HG03565 (cell line): ENCODE results near the gene FAM118A.
"Not testable (repeated sequence)": the region's sequence is repeated elsewhere in the genome, so short reads cannot be mapped to it uniquely, and the experiment has no call there.

ENCODE experiments used
- ATAC-seq: cut with Tn5 transposase; IDR thresholded peaks from one replicate; pipeline ENCODE4 v1.9.1; 2021; ENCODE audit warnings: mild to moderate bottlenecking, moderate library complexity; ENCODE audit not compliant: unreplicated experiment

FAM118A gene

DNA sequence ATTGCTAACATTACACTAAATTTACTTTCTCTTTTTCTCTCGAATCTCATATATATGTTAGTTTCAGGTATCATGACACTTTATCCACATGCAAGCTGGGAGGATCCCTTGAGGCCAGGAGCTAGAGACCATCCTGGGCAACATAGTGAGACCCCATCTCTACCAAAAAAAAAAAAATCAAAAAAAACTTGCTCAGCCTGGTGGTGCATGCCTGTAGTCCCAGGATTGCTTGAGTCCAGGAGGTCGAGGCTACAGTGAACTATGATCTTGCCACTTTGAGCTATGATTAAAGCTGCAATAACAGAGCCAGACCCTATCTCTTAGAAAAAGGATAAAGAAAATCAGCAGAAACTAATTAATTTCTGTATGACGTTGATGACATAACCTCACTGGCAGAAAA lies 28.7 kb upstream of the FAM118A start:
- no peak for ATAC-seq

DNA sequence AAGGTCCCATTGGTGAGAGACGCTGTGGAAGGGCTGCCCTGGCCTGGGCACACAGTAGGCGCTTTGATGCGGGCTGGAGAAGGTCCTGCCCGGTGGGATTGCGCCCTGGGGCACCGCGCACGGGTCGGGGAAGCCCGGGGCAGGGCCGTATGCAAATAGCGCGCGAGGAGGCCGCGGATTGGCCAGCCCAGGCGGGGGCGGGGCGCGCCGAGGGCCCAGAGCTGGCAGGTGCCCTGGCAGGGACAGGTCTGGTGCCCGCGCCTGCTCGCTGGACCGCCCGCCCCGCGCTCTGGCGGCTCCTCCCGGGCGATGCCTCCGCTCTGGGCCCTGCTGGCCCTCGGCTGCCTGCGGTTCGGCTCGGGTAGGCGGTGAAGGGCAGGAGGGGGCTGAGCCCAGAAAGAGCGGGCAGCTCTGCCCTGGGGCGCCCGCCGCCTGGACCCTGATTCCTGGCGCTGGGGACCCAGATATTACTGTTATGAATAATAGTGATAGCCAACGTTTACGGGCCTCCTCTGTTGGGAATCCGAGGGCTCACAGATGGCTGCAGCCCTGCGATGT lies 24.9 kb upstream of the FAM118A start, which contains the start of gene UPK3A:
Gene UPK3A, plus strand, starts transcription at position 245 of the 558 bp plus-strand sequence. Its CDS starts 65 bp downstream, at position 310.
- no peak for ATAC-seq

DNA sequence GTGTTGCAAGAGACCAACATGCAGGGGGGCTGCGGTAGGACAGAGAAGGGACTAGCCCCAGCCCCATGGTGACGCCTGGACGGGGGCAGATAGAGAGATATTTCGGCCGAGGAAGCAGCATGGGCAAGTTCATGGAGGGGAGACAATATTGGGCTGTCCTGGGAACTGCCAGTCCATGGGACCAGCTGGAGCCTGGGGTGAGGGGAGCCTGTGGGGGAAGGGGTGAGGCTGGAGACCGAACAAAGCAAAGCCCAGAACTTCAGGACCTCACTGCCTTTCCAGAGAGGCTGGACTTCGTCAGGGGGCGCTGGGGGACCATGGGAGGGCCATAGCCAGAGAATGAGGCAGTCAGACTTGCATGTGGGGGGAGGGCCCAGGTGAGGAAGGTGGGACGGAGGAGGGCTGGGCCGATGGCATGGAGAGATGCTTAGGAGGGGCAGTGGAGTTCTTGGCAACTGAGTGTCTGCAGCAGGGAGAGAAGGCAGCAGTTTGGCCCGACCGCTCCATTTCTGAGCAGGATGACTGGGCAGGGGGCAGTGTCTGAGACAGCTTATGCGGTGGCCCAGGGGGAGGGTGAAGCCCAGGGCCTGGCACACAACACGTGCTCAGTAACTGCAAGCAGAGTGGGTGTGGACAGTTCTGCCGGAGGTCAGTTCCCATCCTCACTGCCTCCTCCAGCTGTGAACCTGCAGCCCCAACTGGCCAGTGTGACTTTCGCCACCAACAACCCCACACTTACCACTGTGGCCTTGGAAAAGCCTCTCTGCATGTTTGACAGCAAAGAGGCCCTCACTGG lies 24.3 kb upstream of the FAM118A start:
- no peak for ATAC-seq

DNA sequence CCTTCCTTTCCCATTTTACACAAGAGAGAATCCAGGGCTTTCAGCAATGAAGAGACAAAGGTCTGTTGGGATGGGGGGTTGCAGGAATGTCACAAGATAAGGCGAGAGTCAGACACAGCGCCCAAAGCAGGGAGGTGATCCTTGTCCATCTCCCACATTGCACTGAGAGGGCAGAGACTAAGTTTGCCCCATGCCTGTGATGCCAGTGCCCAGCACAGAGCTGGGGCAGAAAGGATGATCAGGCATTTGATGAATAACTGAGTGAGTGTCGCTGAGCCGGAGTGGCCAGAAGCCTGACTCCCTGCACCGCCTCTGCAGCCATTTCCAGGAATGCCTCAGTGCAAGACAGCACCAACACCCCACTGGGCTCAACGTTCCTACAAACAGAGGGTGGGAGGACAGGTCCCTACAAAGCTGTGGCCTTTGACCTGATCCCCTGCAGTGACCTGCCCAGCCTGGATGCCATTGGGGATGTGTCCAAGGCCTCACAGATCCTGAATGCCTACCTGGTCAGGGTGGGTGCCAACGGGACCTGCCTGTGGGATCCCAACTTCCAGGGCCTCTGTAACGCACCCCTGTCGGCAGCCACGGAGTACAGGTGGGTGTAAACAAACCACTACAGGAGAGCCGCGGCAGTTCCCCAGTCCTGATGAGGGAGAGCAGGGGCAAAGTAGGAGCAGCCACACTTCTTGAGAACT lies 22.7 kb upstream of the FAM118A start:
- no peak for ATAC-seq

DNA sequence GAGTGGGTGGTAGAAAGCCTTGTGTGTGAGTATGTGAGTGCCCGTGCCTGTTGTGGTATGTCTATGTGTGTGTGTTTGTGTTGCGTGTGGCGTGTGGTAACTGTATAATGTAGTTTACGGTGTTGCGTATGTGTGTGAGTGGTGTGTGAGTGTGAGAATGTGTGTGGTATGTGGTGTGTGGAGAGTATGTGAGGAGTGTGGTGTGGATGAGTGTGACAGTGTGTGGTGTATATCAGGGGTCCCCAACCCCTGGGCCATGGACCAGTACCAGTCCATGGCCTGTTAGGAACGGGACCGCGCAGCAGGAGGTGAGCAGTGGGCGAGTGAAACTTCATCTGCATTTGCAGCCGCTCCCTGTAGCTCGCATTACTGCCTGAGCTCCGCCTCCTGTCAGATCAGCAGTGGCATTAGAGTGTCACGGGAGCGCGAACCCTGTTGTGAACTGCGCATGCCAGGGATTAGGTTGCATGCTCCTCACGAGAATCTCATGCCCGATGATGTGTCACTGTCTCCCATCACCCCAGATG lies 19.3 kb upstream of the FAM118A start:
- no peak for ATAC-seq

DNA sequence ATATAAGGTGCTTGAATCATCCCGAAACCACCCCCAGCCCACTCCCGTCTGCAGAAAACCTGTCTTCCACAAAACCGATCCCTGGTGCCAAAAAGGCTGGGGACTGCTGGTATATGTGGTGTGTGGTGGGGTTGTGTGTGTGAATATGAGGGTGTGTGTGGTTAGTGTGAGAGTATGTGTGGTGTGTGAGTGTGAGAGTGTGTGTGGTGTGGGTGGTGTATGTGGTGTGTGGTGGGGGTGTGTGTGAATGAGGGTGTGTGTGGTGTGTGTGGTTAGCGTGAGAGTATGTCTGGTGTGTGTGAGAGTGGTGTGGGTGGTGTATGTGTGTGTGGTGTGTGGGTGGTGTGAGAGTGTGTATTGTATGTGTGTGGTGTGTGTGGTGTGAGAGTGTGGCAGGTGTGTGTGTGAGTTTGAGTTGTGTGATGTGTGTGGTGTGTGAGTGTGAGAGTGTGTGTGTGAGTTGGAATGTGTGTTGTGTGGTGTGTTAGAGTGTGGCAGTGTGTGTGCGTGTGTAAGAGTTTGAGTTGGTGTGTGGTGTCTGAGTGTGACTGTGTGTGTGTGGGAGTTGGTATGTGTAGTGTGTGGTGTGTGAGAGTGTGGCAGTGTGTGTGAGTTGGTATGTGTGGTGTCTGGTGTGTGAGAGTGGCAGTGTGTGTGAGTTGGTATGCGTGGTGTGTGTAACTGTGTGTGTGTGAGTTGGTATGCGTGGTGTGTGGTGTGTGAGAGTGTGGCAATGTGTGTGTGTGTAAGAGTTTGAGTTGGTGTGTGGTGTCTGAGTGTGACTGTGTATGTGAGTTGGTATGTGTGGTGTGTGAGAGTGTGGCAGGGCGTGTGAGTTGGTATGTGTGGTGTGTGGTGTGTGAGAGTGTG lies 18.4 kb upstream of the FAM118A start:
- no peak for ATAC-seq

DNA sequence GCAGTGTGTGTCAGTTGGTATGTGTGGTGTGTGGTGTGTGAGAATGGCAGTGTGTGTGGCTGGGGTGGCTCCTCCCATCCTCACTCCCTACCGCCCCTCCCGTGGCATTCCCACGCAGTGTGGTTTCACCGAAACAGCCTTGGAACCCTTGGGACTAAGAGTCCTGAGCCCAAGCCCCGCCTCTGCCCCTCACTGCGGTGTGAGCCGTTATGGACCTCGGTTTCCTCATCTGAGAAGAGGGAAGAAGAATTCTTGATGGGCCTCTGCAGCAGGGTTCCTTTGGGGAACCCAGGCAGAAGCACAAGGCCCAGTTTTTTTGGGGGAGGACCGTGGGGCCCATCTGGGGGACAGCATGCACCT lies 17.8 kb upstream of the FAM118A start:
- ATAC-seq = no peak

DNA sequence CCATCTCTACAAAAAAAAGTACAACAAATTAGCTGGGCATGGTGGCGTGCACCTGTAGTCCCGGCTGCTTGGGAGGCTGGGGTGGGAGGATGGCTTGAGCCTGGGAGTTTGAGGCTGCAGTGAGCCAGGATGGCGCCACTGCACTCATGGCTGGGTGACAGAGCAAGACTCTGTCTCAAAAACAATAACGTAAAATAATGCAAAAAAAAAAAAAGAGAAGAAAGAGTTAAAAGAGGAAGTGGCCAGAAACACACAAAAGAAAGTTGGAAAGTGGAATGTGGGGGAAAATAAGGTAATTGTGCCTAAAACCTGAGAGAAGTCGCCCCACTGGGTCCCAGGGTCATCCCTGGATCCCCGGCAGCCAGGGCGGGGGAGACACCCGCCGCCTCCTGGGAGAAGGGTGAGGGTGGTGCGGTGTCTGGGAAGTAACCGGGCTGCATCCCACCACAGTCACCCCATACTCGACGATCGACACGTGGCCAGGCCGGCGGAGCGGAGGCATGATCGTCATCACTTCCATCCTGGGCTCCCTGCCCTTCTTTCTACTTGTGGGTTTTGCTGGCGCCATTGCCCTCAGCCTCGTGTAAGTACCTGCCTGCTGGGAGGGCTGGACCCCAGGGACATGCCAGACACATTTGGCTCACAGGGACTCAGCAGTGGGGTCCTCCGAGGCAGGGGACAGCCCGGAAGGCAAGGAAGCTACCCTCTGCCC lies 16.8 kb upstream of the FAM118A start:
- no peak for ATAC-seq

DNA sequence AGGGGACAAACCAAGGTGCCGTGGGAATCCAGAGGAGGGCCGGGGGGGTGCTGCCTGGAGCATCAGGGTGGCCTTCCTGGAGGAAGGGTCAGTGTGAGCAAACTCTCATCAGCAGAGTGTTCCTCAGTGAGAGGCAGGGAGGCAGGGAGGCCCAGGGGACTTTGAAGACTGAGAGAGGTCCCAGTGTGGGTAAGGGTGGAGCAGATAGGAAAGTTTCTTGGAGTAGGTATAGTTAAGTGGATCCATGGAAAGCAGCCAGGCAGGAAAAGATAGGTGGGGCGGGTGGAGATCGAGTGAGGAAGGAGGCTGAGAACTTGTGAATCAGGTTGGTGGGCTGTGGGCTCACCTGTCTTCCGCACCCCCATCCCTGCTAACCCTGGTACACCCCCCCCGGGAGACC lies 15.7 kb upstream of the FAM118A start:
- ATAC-seq = no peak

DNA sequence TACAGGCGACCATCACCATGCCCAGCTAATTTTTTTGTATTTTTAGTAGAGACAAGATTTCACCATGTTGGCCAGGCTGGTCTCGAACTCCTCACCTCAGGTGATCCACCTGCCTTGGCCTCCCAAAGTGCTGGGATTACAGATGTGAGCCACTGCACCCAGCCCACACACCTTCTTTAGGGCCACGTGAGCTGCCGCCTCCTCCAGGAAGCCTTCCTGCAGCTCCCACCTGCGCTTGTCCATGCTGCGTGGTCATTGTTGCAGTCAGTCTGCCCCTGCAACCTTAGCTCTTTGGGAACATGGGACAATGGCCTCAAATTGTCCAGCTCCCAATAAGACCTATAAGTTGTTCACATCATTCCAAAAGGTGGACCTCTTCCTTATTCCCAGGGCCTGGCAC lies 14.7 kb upstream of the FAM118A start:
- ATAC-seq = not testable (repeated sequence)

DNA sequence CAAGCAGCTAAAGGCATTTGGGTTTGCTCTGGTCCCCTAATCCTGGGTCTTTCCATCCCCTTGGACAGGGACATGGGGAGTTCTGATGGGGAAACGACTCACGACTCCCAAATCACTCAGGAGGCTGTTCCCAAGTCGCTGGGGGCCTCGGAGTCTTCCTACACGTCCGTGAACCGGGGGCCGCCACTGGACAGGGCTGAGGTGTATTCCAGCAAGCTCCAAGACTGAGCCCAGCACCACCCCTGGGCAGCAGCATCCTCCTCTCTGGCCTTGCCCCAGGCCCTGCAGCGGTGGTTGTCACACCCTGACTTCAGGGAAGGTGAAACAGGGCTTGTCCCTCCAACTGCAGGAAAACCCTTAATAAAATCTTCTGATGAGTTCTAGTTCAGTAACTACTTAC lies 14.2 kb upstream of the FAM118A start:
- no peak for ATAC-seq

DNA sequence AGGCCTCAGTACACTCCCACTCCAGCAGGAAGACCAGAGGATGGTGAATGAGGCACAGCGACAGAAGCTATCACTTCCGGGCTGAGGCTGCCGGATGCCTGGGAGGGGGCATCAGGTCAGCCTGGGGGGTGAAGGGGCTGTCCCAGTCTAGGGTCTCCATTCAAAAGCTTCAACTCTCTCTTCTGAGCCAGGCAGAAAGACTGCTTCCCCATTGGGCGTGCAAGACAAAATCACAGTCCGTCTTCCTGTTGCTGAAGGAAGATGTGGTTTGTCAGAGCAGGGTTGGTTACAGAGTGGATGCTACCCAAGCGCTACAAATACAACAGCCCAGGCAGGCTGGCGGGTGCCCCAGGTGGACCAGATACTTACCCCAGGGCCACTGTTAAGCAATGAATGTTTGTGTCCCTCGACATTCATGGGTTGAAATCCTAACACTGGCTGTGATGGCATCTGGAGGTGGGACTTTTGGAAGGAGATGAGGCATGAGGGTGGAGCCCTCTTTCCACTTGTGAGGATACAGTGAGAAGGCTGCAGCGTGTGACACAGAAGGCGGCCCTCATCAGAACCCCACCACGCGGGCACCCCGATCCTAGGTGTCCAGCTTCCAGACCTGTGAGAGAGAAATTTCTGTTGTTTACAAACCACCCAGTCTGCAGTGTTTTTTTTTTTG lies 13.0 kb upstream of the FAM118A start:
- no peak for ATAC-seq

DNA sequence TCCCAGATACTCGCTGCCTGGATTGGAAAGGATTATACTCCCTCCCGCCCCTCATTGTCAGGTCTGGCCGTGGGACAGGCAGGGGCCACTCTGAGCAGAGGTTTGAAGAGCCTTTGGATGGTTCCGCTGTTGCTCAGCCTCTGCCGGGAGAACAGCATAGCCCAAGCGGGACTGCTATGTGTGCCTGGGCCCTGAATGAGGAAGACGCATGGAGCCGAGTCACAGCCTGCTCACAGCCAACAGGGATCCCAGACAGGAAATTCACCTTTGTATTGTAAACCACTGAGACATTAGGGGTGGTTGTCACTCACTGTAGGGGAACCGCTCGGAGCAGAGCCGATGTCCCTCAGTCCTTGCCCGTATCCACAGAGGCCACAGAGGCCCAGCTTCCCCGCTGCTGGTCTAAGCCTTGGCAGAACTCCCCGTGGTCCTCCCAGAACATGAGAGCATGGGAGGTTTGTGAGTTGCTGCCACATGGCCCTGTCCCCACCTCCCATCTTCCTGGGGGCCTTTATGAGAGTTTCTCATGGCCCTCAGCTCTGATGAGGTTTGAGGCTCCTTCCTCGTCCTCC lies 10.7 kb upstream of the FAM118A start:
- ATAC-seq = no peak

DNA sequence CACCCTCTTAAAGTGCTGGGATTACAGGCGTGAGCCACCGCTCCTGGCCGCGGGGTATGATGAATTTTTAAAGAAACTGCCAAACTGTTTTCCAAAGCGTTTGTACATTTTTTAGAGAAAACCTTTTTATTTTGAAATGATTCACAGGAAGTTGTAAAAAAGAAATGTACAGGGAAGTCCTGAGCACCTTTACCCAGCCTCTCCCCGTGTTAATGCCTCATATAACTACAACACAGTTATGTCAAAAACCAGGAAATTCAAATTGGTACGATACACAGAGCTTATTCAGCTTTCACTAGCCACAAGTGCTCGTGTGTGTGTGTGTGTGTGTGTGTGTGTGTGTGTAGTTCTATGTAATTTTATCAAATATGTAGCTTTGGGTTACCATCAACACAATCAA lies 7.0 kb upstream of the FAM118A start:
- ATAC-seq = no peak

DNA sequence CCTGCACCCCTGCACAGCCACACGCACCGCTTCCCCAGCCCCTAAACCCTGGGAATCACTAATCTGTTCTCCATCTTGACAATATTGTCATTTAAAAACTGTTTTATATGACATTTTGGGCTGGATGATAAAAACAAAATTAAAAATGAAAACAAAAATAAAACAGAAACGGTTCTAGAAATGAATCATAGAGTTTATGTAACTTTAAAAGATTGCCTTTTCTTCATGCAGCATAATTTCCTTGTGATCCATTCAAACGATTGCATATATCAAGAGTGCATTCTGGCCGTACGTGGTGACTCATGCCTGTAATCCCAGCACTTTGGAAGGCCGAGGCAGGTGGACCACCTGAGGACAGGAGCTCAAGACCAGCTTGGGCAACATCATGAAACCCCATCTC lies 6.6 kb upstream of the FAM118A start:
- no peak for ATAC-seq

DNA sequence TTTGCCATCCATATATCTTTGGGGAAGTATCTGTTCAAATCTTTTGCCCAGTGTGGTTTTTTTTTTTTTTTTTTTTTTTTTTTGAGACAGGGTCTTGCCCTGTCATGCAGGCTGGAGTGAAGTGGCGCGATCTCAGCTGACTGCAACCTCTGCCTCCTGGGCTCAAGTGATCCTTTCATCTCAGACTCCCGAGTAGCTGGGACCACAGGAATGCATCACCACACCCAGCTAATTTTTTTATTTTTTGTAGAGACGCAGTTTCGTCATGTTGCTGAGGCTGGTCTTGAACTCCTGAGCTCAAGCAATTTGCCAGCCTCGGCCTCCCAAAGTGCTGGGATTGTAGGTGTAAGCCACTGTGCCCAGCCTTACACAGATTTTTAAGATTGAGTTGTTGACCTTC lies 4.8 kb upstream of the FAM118A start:
- ATAC-seq = no peak

DNA sequence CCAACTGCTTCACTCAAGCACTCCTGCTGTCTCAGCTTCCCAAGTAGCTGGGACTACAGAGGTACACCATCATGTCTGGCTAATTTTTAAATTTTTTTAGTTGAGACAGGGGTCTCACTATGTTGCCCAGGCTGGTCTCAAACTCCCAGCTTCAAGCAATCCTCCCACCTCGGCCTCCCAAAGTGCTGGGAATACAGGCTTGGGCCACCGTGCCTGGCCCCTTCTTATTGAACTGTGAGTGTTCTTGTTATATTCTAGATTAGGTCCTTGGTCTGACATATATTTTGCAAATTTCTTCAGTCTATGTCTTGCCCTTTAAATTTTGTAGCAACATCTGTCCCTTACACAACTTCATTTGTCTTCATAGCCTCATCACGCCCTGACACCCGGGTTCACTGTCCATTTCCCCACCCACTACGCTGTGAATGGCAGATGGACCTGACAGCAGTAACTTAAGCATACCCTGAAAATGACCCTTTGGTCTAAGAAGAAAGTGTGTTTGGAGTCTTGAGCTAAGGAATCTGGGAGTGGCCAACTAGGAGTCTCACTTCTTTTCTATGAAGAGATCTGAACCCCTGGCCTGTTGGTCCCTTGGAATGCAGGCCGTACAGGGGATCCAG lies 4.2 kb upstream of the FAM118A start:
- no peak for ATAC-seq

DNA sequence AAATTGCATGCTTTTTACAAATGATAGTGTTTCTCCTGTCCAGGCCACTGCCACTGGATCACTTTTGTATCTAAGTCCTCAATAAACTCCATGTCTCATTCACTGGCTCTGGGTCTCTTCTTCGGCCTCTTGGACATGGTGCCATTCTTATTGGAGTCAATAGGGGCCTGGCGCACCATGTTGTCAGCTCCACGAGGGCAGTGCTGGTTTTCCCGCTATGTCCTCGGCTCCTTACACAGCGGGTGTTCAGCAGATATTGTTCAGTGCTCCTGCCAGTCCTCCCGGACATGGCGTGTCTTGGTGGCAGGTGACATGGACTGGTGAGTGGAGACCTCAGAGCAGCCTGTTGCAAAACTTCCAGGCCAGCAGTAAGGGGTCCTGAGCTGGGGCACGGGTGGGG lies 3.6 kb upstream of the FAM118A start:
- ATAC-seq = no peak

DNA sequence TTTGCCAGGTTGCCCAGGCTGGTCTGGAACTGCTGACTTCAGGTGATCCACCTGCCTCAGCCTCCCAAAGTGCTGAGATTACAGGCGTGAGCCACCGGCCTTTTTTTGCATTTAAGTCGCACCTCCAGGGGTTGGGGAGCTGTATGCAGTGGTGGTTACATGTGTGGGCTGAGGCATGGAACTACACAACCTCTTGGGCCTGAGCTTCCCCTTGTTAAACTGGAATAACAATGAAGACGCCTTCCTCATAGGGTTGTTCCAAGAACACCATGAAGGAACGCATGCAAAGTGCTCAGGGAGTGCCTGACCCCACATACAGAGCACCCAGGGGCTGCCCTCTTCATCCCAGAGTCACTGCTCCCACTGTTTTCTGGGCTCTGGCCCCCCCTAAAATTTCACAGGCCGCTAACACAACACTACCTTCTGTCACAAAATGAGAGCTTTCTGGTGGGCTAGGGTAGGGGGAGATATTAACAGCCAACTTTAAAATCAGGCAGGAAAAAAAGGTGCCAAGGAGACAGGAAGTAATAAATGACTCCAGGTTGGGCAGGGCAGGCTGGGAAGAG lies 1.3 kb upstream of the FAM118A start:
- ATAC-seq = no peak
